Measurements from ENCODE around the gene CARD16.
"Not testable (repeated sequence)": the region's sequence is repeated elsewhere in the genome, so short reads cannot be mapped to it uniquely, and the experiment has no call there.

CARD16 gene

DNA sequence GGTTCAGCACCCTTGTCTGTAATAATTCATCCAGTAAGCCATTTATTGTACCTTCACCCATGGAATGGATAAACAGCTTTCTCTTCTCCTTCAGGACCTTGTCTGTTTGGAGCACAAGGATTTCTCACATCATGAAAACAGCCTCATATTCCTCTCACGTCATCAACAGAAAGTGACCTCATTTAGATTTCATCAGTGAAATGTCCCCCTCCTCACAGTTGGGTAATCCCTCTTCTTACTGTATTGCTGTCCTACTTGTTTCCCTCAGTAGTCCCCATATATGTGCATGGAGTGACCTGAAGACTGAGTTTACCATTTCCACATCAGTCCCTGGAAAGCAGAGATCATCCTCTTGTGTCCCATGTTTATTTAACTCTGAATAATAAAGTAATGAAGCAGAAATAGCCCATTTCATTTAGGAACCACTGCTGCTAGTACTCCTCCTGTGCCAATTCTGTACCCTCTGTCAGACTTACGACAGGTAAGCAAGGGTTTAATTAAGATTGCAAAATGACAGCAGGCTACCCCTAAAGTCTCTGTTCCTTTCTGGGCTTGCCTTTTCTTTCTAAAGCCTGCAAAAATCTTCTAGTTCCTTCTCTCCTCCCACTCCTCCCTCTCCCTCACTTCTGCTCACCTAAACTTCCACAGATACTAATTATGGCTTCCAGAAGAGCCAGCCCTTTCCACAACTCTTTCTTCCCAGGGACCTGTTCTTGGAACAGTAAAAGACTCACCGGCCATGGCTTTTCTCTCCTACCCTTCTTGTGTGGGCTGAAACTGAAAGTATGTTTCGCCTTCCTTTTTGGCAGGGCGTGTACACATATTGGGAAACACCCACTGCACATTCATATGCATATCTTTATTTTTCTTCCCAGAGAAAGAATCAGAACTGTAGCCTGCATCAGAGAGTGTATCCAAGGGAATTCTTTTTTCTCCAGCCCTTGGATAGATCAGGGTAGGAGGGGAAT, at the start of gene CARD16:
TSS of gene CARD16 (minus strand) at position 779 of the 968 bp plus-strand sequence. CDS start at position 741, 38 bp downstream.
- peak; percentile 51 to 58 for DNase-seq

DNA sequence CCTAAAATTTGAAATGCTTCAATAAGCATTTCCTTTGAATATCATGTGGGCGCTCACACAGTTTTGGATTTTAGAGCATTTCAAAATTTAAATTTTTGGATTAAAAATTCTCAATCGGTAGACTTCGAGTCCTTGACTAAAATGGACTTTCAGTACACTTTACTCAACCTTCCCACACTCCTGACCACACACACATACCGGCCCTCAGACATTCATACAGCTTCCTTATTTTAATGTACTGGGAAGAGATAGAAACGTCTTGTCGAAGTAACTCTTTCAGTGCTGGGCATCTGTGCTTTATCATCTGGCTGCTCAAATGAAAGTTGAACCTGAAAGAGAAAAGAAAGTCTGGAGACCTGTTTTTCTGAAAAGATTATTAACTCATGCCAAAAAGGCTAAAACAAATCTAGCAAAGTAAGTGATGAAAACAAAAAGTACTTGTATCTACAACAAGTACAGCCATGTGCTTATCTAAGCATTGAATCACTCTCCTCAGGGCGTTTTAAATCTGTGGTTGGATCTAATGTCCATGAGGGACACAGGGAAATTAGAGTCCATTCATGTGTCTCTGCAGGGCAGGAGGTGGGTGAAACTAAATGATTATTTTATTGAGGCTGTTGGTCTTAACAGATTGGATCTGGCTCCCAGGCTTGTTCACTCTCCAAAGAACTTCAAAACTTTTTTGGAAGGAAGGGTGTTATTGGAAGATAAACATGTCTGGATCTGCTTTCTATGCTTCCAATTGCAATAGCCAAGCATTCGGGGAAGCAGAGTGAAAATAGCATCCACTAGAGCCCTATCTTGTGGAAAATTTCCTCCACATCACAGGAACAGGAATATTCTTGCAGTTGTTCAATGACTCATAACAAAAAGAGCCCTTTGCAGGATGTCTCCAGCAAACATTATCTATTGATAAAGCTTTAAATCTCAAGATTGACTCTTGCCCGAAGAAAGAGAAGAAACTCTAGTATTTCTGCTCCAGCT, 47.4 kb upstream of the CARD16 start:
- DNase-seq, result no peak

DNA sequence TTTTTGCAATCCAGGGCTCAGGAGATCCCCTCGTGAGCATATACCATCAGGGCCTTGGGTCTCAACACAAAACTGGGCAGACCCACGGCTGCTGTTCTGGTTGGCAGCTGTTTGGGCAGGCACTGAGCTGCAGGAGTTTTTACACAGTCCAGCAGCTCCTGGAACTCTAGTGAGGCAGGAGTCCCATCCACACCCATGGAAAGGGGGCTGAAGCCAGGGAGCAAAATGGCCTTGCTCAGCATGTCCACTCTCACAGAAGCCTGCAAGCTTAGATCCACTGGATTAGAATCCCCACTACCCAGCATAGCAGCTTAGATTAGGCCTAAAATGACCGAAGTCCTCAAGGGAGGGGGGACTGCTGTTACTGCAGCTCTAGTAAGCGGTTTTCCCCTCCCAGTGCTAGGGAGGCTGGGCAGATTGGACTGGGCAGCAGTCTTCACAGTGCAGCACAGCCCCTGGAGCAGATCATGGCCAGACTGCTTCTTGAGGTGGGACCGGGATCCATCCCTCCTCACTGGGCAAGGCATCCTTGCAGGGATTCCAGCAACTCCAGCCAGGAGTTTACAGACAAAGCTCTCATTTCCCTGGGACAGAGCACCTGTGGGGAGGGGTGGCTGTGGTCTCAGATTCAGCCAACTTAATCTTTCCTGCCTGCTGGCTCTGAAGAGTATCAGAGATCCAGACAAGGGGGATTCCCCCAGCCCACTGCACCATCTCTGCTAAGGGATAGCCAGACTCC, 36.4 kb upstream of the CARD16 start:
- no peak for DNase-seq

GRCh38 chr11:105080171-105080906, 35.2 kb upstream of the CARD16 start:
- not testable (repeated sequence) for DNase-seq

DNA sequence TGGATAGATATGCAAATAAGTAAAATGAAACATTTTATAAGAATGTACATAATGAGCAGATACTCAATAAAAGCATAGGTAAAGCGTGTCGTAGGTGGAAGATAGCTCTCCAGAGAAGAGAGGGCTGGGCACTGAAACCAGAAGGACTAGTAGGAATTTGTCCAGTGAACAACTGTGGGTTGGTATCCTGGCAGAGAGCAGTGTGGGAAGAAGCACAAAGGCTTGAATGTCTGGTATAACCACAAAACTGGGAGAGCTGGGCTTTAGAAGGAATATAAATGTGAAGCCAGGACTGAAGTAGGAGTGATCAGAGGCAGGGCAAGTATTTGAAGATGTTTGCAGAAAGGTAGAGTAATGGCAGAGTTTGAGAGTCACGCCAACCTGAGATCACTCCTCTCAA, 33.1 kb upstream of the CARD16 start:
- no peak for DNase-seq

GRCh38 chr11:105077141-105077790, 32.1 kb upstream of the CARD16 start:
- DNase-seq, result not testable (repeated sequence)

- no peak for DNase-seq
These were observed 29.0 kb upstream of the CARD16 start for GRCh38 chr11:105074166-105074530.

DNA sequence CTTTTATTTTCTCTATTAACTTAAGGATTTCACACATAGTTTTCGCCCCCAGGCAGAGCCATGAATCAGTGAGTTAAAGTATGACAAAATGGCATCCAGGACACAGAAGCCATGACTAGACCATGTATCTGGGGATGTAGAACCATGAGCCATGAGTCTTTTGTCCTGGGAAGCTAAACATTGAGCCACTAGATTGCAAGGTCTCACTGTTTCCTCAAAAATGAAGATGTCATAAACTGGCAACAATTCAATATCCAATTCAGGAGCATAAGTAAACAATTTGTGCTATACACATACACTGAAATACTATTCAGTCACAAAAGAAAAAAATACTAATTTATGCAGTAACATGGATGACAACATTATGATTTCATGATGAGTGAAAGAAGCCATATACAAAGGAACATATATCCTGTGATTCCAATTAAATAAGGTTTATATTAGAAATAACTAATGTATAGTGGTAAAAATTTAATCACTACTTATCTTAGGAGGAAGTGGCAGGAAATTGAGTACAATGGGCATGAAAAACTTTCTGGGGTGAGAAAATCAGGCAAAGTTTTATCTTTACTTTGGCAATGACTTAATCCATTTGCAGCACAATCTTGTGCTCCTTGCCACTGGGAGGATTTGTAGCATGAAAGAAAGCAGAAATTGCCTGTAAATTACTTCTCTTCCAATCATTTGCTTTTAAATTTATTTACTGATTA, 28.5 kb upstream of the CARD16 start:
- no peak for DNase-seq

- not testable (repeated sequence) for DNase-seq
These were observed 26.9 kb upstream of the CARD16 start for GRCh38 chr11:105072080-105072479.

DNA sequence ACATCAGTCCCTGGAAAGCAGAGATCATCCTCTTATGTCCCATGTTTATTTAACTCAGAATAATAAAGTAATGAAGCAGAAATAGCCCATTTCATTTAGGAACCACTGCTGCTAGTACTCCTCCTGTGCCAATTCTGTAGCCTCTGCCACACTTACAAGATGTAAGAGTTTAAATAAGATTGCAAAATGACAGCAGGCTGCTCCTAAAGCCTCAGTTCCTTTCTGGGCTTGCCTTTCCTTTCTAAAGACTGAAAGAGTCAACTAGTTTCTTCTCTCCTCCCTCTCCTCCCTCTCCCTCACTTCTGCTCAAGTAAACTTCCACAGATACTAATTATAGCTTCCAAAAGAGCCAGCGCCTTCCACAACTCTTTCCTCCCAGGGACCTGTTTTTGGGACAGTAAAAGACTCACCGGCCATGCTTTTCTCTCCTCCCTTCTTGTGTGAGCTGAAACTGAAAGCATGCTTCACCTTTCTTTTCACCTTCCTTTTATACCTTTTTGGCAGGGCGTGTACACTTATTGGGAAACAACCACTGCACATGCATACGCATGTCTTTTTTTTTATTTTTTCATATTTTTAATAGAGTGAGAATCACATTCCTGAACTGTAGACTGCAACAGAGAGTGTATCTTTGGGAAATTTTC, 26.1 kb upstream of the CARD16 start:
- DNase-seq, result peak in 1 of 2 donors; percentile 75

DNA sequence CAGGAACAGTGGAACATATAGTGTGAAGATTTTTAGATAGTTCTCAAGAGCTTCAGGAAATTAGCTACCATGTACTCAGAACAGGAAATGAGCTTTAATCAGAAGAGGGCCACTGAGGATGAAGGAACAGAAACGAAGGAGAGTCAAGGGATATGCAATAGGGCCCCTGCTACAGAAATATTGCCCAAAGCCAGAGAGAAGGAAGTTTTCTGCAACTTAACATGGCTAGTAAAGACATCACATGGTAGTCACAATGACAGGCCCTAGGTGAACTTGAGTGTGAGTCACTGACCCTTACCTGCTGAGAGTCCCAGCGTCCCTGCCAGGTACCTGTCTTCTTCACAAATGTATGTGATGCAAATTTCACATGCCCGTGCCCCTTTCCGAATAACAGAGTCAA, 25.2 kb upstream of the CARD16 start:
- DNase-seq, result peak in 1 of 2 donors; percentile 24

- DNase-seq, result not testable (repeated sequence)
These were observed 24.6 kb upstream of the CARD16 start for GRCh38 chr11:105069749-105070148.

DNA sequence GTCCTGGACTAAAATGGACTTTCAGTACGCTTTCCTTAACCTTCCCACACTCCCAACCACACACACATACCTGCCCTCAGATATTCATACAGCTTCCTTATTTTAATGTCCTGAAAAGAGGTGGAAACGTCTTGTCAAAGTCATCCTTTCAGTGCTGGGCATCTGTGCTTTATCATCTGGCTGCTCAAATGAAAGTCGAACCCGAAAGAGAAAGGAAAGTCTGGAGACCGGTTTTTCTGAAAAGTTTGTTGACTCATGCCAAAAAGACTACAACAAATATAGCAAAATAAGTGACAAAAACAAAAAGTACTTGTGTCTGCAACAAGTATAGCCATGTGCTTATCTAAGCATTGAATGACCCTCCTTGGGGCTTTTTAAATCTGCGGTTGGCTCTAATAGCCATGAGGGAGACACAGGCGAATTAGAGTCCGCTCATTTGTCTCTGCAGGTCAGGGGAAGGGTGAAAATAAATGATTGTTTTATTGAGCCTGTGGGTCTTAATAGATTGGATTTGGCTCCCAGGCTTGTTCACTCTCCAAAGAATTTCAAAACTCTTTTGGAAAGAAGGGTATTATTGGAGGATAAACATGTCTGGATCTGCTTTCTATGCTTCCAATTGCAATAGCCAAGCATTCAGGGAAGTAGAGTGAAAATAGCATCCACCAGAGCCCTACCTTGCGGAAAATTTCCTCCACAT, 18.3 kb upstream of the CARD16 start:
- DNase-seq, result not testable (repeated sequence)

- no peak for DNase-seq
These were observed 12.3 kb upstream of the CARD16 start for GRCh38 chr11:105057432-105057831.

DNA sequence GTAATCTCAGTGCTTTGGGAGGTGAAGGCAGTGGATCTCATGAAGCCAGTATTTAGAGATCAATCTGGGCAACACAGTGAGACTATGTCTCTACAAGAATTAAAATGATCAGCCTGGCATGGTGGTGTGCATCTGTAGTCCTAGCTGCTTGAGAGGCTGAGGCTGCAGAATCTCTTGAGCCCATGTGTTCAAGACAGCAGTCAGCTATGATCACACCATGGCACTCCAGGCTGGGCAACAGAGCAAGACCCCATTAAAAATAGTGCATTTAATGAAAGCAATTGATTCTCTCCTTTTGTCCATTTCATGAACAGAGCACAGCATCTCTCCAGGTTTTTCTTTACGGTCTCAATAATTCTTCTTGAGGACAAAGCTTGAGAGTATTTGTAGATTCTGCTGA, 11.3 kb upstream of the CARD16 start:
- no peak for DNase-seq

GRCh38 chr11:105054723-105055493, 9.8 kb upstream of the CARD16 start:
- DNase-seq, result no peak

DNA sequence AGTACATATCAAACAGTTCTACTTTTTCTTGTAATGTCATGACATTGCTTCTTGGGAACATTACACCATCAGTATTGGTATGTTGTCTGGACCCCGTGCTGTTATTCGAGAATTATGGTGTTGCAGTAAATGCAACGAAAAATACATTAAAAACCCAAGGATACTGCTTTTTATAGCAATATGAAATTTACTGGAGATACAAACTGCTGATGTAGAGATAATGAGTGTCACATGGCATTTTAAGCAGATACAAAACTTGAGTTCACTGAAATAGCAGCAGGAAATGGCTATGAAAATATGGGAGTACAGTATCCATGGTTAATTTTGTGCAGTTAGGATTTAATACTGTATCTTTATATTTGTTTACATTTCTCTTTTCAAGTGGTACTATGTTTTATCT, 7.4 kb upstream of the CARD16 start:
- DNase-seq, result no peak

GRCh38 chr11:105051559-105051958, 6.4 kb upstream of the CARD16 start:
- no peak for DNase-seq

DNA sequence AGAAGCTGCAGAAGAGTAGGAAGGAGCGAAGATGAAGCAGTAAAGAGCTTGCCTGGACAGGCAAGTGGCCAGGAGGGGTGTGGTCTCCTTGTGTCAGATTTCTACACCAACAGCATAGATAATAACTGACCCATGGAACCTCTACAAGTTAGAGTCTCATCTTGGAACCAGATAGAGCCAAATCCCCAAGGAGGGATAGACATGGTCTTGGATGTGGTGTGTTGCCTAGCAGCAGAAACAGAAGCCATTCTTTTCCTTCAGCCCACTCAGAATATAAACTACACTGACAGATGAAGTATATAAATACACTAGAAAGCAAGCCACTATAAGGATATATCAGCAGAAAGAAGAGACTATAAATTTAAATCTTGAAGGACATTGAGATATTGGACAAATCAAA, 4.3 kb upstream of the CARD16 start:
- DNase-seq, result no peak

All from CD4-positive, alpha-beta T cell treated with Interleukin-1 beta for 1 hour (primary cell).